SK-N-SH treated with all-trans-retinoic acid at 6 μM for 48 hours (cell line): ENCODE data around the gene GALNTL6.

Experiments used
- CSDC2 ChIP-seq: fragments of 250-450 bp; sonication (Bioruptor Pico); IDR thresholded peaks from 2 replicates; pipeline ENCODE4 v1.5.0; 2020; ENCODE audit warnings: mild to moderate bottlenecking, moderate library complexity
- GLIS3 ChIP-seq: fragments of 250-450 bp; sonication (Bioruptor Pico); IDR thresholded peaks from 2 replicates; pipeline ENCODE4 v1.5.0; 2020; ENCODE audit warnings: mild to moderate bottlenecking, moderate library complexity
- ISL1 ChIP-seq: fragments of 250-450 bp; sonication (Bioruptor Pico); IDR thresholded peaks from 2 replicates; pipeline ENCODE4 v2.1.2; 2022; ENCODE audit warnings: mild to moderate bottlenecking, moderate library complexity
- PATZ1 ChIP-seq: fragments of 250-450 bp; sonication (Bioruptor Pico); IDR thresholded peaks from 2 replicates; pipeline ENCODE4 v1.8.0; 2020; ENCODE audit warnings: mild to moderate bottlenecking, moderate library complexity, borderline replicate concordance
- PPARA ChIP-seq: fragments of 250-450 bp; sonication (Bioruptor Pico); IDR thresholded peaks from 2 replicates; pipeline ENCODE4 v1.5.0; 2020; ENCODE audit warnings: mild to moderate bottlenecking, borderline replicate concordance
- RARB ChIP-seq: fragments of 250-450 bp; sonication (Bioruptor Pico); IDR thresholded peaks from 2 replicates; pipeline ENCODE4 v1.8.0; 2021; ENCODE audit warnings: mild to moderate bottlenecking, moderate library complexity
- SNAI2 ChIP-seq: fragments of 250-450 bp; sonication (Bioruptor Pico); IDR thresholded peaks from 2 replicates; pipeline ENCODE4 v1.5.0; 2020; ENCODE audit warnings: mild to moderate bottlenecking, moderate library complexity
- TCF4 ChIP-seq: fragments of 250-450 bp; sonication (Bioruptor Pico); IDR thresholded peaks from 2 replicates; pipeline ENCODE4 v1.8.0; 2021; ENCODE audit warnings: mild to moderate bottlenecking, moderate library complexity, borderline replicate concordance
- ZFP3 ChIP-seq: fragments of 250-450 bp; sonication (Bioruptor Pico); IDR thresholded peaks from 2 replicates; pipeline ENCODE4 v1.5.0; 2020; ENCODE audit warnings: mild to moderate bottlenecking, moderate library complexity
- ZFP30 ChIP-seq: fragments of 450-650 bp; formaldehyde crosslinking; IDR thresholded peaks from 2 replicates; pipeline ENCODE4 v1.5.0; 2022; ENCODE audit warnings: mild to moderate bottlenecking, moderate library complexity
- TF ChIP-seq, protein P1 (sequence below): fragments of 250-450 bp; sonication (Bioruptor Pico); IDR thresholded peaks from 2 replicates; pipeline ENCODE4 v1.5.1; 2020; ENCODE audit warnings: low read depth, mild to moderate bottlenecking, moderate library complexity
- TF ChIP-seq, protein P2 (sequence below): fragments of 250-450 bp; sonication (Bioruptor Pico); IDR thresholded peaks from 2 replicates; pipeline ENCODE4 v1.5.0; 2020; ENCODE audit warnings: mild to moderate bottlenecking, moderate library complexity
- TF ChIP-seq, protein P3 (sequence below): fragments of 250-450 bp; sonication (Bioruptor Pico); IDR thresholded peaks from 2 replicates; pipeline ENCODE4 v1.5.1; 2021; ENCODE audit warnings: mild to moderate bottlenecking, moderate library complexity

DNA sequence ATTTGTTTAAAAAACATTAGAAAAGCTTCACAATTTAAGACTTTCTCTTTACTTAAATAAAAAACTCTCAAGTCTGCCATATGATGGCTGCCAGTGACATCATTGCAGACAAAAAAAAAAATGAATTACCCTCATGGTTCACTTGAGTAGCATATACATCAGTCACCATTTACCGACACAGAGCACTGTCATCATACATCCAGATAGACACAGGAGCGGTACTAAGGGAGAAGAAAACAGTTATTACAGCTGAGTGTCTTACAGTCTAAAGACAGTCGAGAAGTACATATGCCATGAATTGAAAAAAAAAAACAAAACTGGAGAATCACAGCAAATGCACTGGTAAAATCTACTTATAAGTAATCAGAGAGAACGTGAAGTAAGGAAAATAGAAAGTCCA is 949.7 kb downstream of the GALNTL6 start:
- TF ChIP-seq ZFP3 (CRISPR knock-in tag) (no peak), PPARA (CRISPR knock-in tag) (no peak), GLIS3 (CRISPR knock-in tag) (no peak), ZFP30 (CRISPR knock-in tag) (no peak), PATZ1 (no peak), TCF4 (no peak), RARB (no peak), ISL1 (CRISPR knock-in tag) (no peak), SNAI2 (CRISPR knock-in tag) (no peak), CSDC2 (CRISPR knock-in tag) (no peak)
- TF ChIP-seq, protein P1, sequence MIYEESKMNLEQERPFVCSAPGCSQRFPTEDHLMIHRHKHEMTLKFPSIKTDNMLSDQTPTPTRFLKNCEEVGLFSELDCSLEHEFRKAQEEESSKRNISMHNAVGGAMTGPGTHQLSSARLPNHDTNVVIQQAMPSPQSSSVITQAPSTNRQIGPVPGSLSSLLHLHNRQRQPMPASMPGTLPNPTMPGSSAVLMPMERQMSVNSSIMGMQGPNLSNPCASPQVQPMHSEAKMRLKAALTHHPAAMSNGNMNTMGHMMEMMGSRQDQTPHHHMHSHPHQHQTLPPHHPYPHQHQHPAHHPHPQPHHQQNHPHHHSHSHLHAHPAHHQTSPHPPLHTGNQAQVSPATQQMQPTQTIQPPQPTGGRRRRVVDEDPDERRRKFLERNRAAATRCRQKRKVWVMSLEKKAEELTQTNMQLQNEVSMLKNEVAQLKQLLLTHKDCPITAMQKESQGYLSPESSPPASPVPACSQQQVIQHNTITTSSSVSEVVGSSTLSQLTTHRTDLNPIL = no peak
- TF ChIP-seq, protein P2, sequence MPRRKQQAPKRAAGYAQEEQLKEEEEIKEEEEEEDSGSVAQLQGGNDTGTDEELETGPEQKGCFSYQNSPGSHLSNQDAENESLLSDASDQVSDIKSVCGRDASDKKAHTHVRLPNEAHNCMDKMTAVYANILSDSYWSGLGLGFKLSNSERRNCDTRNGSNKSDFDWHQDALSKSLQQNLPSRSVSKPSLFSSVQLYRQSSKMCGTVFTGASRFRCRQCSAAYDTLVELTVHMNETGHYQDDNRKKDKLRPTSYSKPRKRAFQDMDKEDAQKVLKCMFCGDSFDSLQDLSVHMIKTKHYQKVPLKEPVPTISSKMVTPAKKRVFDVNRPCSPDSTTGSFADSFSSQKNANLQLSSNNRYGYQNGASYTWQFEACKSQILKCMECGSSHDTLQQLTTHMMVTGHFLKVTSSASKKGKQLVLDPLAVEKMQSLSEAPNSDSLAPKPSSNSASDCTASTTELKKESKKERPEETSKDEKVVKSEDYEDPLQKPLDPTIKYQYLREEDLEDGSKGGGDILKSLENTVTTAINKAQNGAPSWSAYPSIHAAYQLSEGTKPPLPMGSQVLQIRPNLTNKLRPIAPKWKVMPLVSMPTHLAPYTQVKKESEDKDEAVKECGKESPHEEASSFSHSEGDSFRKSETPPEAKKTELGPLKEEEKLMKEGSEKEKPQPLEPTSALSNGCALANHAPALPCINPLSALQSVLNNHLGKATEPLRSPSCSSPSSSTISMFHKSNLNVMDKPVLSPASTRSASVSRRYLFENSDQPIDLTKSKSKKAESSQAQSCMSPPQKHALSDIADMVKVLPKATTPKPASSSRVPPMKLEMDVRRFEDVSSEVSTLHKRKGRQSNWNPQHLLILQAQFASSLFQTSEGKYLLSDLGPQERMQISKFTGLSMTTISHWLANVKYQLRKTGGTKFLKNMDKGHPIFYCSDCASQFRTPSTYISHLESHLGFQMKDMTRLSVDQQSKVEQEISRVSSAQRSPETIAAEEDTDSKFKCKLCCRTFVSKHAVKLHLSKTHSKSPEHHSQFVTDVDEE (CRISPR knock-in tag) = no peak
- TF ChIP-seq, protein P3, sequence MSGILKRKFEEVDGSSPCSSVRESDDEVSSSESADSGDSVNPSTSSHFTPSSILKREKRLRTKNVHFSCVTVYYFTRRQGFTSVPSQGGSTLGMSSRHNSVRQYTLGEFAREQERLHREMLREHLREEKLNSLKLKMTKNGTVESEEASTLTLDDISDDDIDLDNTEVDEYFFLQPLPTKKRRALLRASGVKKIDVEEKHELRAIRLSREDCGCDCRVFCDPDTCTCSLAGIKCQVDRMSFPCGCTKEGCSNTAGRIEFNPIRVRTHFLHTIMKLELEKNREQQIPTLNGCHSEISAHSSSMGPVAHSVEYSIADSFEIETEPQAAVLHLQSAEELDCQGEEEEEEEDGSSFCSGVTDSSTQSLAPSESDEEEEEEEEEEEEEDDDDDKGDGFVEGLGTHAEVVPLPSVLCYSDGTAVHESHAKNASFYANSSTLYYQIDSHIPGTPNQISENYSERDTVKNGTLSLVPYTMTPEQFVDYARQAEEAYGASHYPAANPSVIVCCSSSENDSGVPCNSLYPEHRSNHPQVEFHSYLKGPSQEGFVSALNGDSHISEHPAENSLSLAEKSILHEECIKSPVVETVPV = no peak
